OCI-LY7 (cell line): ENCODE data around the gene ISCU.

ENCODE experiments used
- CTCF ChIP-seq: fragments of 200-600 bp; sonication (generic); conservative IDR thresholded peaks from 2 replicates; pipeline ENCODE4 v1.5.1; 2014; ENCODE audit warnings: mild to moderate bottlenecking, antibody characterized with exemption, low read length, moderate library complexity, mixed read lengths
- EZH2phosphoT487 ChIP-seq: fragments of 200-600 bp; sonication (generic); IDR thresholded peaks from 2 replicates; pipeline ENCODE4 v1.6.1; 2018; ENCODE audit warnings: low read depth, borderline replicate concordance, mild to moderate bottlenecking, mixed run types, antibody characterized with exemption, low read length, moderate library complexity, mixed read lengths

- TF ChIP-seq CTCF, result no peak
- TF ChIP-seq EZH2phosphoT487, result no peak
Measured at GRCh38 chr12:108538616-108539195, 23.7 kb upstream of the ISCU start.
